Common myeloid progenitor, CD34-positive (primary cell): ENCODE measurements around the gene SCUBE1.

Experiments
- CTCF ChIA-PET: fragments of 350-600 bp; sonication (Branson Sonifier 250); formaldehyde crosslinking; loops from one replicate; lab custom pipeline; 2021; ENCODE audit warnings: antibody characterized with exemption; lab: Charles Lee
- POLR2A ChIA-PET: fragments of 350-600 bp; sonication (Branson Sonifier 250); formaldehyde crosslinking; loops from one replicate; lab custom pipeline; 2021; ENCODE audit warnings: antibody characterized with exemption; lab: Charles Lee
- DNase-seq, 3 donors: peaks; one replicate each; pipeline versions ENCODE4 v3.0.0 to v3.0.0-alpha.2; 2013
- H3K27ac ChIP-seq, 2 experiments: 1 replicate in 1 of 2; 2 replicates in 1 of 2; pipeline ENCODE4 v1.7.0; 2013; ENCODE audit warnings: inconsistent platforms in 2 of 2, low read length in 2 of 2, mild to moderate bottlenecking in 2 of 2, low read depth in 1 of 2, moderate library complexity in 1 of 2; ENCODE audit not compliant: severe bottlenecking in 2 of 2, insufficient read depth in 1 of 2, poor library complexity in 1 of 2
- H3K27me3 ChIP-seq, 5 experiments: replicated peaks in 2 of 5; 1 replicate in 3 of 5; 2 replicates in 2 of 5; pipeline versions ENCODE4 v1.6.1 to v1.7.0; 2013; ENCODE audit warnings: low read length in 4 of 5, mild to moderate bottlenecking in 2 of 5, moderate library complexity in 2 of 5, inconsistent platforms in 1 of 5; ENCODE audit not compliant: insufficient read depth in 5 of 5, control insufficient read depth in 4 of 5
- H3K36me3 ChIP-seq, 4 experiments: 1 replicate in 2 of 4; 2 replicates in 2 of 4; pipeline versions ENCODE4 v1.6.1 to v1.7.0; 2013; ENCODE audit warnings: low read length in 3 of 4, control low read depth in 1 of 4, mild to moderate bottlenecking in 1 of 4; ENCODE audit not compliant: control insufficient read depth in 4 of 4, insufficient read depth in 4 of 4
- H3K4me1 ChIP-seq, 4 experiments: 1 replicate in 3 of 4; 2 replicates in 1 of 4; pipeline versions ENCODE4 v1.6.1 to v1.7.1; 2013; ENCODE audit warnings: low read length in 3 of 4, mild to moderate bottlenecking in 3 of 4, control low read depth in 1 of 4, inconsistent platforms in 1 of 4, moderate library complexity in 1 of 4; ENCODE audit not compliant: control insufficient read depth in 4 of 4, insufficient read depth in 4 of 4; ENCODE audit errors: control extremely low read depth in 1 of 4
- H3K4me3 ChIP-seq, 7 experiments: 1 replicate in 4 of 7; 2 replicates in 3 of 7; pipeline versions ENCODE4 v1.5.1 to v1.7.0; 2013; ENCODE audit warnings: mild to moderate bottlenecking in 7 of 7, low read length in 6 of 7, moderate library complexity in 6 of 7, inconsistent platforms in 2 of 7, low read depth in 2 of 7, control low read depth in 1 of 7; ENCODE audit not compliant: insufficient read depth in 4 of 7, control insufficient read depth in 1 of 7; ENCODE audit errors: extremely low read depth in 1 of 7
- H3K9me3 ChIP-seq, 5 experiments: 1 replicate in 4 of 5; 2 replicates in 1 of 5; pipeline versions ENCODE4 v1.6.1 to v1.7.1; 2013; ENCODE audit warnings: low read length in 4 of 5, mild to moderate bottlenecking in 2 of 5, inconsistent platforms in 1 of 5, low read depth in 1 of 5, moderate library complexity in 1 of 5; ENCODE audit not compliant: control insufficient read depth in 4 of 5, insufficient read depth in 2 of 5; ENCODE audit errors: control extremely low read depth in 1 of 5
- WGBS: methylation state at CpG from one replicate; pipeline ENCODE4 v1.1.5; 2013; ENCODE audit not compliant: insufficient coverage; 5-methylcytosine and 5-hydroxymethylcytosine counted together

Gene SCUBE1

DNA sequence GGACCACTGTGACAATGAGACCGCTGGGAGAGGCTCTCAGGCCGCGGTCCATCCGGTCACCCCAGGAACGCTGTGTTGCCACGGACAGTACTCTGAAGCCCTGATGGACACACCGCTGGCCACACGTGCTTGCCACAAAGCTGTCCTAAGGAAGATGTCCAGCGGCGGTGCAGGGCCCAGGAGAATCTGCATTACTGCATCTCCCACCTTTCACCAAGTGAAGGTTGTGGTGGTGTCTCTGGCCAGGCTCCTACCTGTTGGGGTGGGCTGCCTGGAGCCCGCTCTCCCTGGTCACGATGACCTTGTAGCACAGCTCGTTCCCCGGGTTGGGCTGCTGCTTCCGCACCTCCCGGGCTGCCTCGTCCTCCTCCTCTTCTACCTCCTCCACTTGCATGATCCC is 160.4 kb downstream of the SCUBE1 start:
- Histone ChIP-seq H3K27me3 (no peaks in the 10 kb centered on the region), H3K4me1 (peaks cover 0 to 29% (median 24%) of the 10 kb centered on the region in 4 experiments), H3K27ac (no peak overlapping the region), H3K4me3 (no peak overlapping the region), H3K36me3 (peaks cover 2 to 62% (median 33%) of the 10 kb centered on the region in 4 experiments), H3K9me3 (no peaks in the 10 kb centered on the region)
- DNase-seq: no peak
- ChIA-PET CTCF (no interaction called here), POLR2A (interaction anchor here (0.6 kb wide), 1 partner anchor 21 kb away, joined by 5 read pairs; no protein-coding TSS in a partner anchor)
- WGBS: 97% methylated on average over 14 of the region's 17 CpGs

- peaks cover 2 to 68% (median 37%) of the 10 kb centered on the region in 4 experiments for H3K36me3 ChIP-seq
- H3K4me1 ChIP-seq: peaks cover 0 to 29% (median 23%) of the 10 kb centered on the region in 4 experiments
- ChIA-PET CTCF (no interaction called here), POLR2A (no interaction called here)
- H3K4me3 ChIP-seq: no peak overlapping the region
- H3K27me3 ChIP-seq: no peaks in the 10 kb centered on the region
- H3K27ac ChIP-seq: no peak overlapping the region
- no peak for DNase-seq
- no peaks in the 10 kb centered on the region for H3K9me3 ChIP-seq
- 96% methylated on average over 8 of the region's 10 CpGs for WGBS
These were observed 161.1 kb downstream of the SCUBE1 start for GRCh38 chr22:43182118-43182517.

DNA sequence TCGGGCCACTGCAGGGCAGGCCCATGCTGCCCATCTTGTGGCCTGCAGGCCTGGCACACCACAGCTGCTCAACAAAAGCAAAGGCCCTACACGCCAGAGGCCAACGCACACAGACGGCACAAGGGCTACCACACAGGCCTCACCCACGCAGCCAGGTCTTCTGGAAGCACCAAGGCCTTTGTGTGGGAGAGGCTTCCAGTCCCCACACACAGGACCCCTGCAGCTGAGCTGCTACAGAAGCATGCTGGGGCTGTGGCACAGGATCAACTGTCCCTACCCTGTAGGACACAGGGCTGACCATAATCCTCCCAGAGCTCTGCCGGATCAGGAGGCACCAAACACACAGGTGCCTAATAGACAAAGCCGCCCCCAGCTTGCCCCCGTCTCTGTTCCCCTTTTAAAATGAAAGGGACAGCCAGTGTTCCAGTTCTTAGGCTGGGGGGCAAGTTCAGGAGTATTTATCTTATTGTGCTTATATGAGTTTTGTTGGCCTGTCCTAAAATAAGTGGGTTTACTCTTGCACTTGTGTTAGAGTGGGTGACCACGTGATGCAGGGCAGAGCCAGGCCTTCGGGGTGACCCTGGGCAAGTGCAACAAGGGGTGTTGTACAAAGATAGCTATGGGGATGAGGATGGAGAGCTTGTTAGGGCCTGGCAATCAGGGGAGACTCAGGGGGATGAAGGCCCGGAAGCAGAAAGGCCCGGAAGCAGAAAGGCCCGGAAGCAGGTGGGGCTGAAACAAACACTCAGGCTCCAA is 161.7 kb downstream of the SCUBE1 start:
- Histone ChIP-seq H3K4me1 (peaks cover 0 to 26% (median 21%) of the 10 kb centered on the region in 4 experiments), H3K27me3 (no peaks in the 10 kb centered on the region), H3K4me3 (no peak overlapping the region), H3K27ac (no peak overlapping the region), H3K9me3 (no peaks in the 10 kb centered on the region), H3K36me3 (peaks cover 2 to 73% (median 39%) of the 10 kb centered on the region in 4 experiments)
- 97% methylated on average over 9 of the region's 13 CpGs for WGBS
- no peak for DNase-seq
- ChIA-PET CTCF (interaction anchor here (1.3 kb wide), 1 partner anchor 13 kb away, joined by 3 read pairs; no protein-coding TSS in a partner anchor), POLR2A (no interaction called here)

DNA sequence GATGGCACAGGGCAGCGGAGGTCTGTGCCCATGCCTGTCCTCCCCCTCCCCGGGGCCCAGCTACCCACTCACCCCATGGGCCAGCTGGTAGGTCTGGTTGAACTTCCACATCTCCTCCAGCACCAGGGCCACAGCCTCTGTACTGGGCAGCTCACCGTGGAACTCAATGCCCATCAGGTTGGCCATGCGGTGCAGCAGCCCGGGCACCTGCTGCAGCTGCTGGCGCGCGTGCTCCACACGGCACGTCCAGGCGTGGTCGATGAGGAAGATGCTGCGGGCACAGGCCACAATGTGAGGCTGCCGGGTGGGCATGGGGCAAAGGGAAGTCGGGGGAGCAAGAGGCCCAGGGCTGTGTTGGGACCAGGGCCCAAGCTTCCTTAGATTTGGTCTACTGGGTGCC is 162.5 kb downstream of the SCUBE1 start:
- ChIA-PET POLR2A (no interaction called here), CTCF (interaction anchor here (1.0 to 1.3 kb wide), 2 partner anchors 12 to 51 kb away, joined by 3 read pairs; no protein-coding TSS in a partner anchor)
- H3K27me3 ChIP-seq: no peaks in the 10 kb centered on the region
- H3K4me3 ChIP-seq: no peak overlapping the region
- no peak overlapping the region for H3K27ac ChIP-seq
- no peak for DNase-seq
- H3K36me3 ChIP-seq: peaks cover 2 to 79% (median 43%) of the 10 kb centered on the region in 4 experiments
- no peaks in the 10 kb centered on the region for H3K9me3 ChIP-seq
- peaks cover 0 to 18% (median 13%) of the 10 kb centered on the region in 4 experiments for H3K4me1 ChIP-seq
- 96% methylated on average over 15 of the region's 15 CpGs for WGBS

- H3K27me3 ChIP-seq: no peaks in the 10 kb centered on the region
- ChIA-PET POLR2A (no interaction called here), CTCF (interaction anchor here (1.0 to 1.4 kb wide), 3 partner anchors 11 to 52 kb away, joined by 3 to 6 read pairs (median 3); no protein-coding TSS in a partner anchor)
- WGBS: over 99% methylated on average over 13 of the region's 15 CpGs
- peaks cover 2 to 86% (median 50%) of the 10 kb centered on the region in 4 experiments for H3K36me3 ChIP-seq
- DNase-seq: no peak
- H3K9me3 ChIP-seq: no peaks in the 10 kb centered on the region
- H3K27ac ChIP-seq: no peak overlapping the region
- peaks cover 0 to 12% (median 9%) of the 10 kb centered on the region in 4 experiments for H3K4me1 ChIP-seq
- no peak overlapping the region for H3K4me3 ChIP-seq
These were observed 163.3 kb downstream of the SCUBE1 start for GRCh38 chr22:43179911-43180195.

- no peak overlapping the region for H3K27ac ChIP-seq
- 98% methylated on average over 20 of the region's 25 CpGs for WGBS
- ChIA-PET POLR2A (no interaction called here), CTCF (interaction anchor here (1.4 kb wide), 1 partner anchor 16 kb away, joined by 6 read pairs; no protein-coding TSS in a partner anchor)
- H3K9me3 ChIP-seq: no peaks in the 10 kb centered on the region
- peaks cover 0 to 12% (median 7%) of the 10 kb centered on the region in 4 experiments for H3K4me1 ChIP-seq
- H3K36me3 ChIP-seq: peaks cover 2 to 87% (median 54%) of the 10 kb centered on the region in 4 experiments
- DNase-seq: no peak
- H3K4me3 ChIP-seq: no peak overlapping the region
- H3K27me3 ChIP-seq: no peaks in the 10 kb centered on the region
These were observed 163.8 kb downstream of the SCUBE1 start for GRCh38 chr22:43179146-43179910.
